H9 (cell line): ENCODE measurements around the gene ROBO4. TPM values are rescaled to one million over a fixed set of nuclear protein-coding genes. Genes with fewer than 3 reads are reported as not detected.

ENCODE experiments used
- DNase-seq: peaks from one replicate; pipeline ENCODE4 v3.0.0-alpha.2; 2017
- H2AFZ ChIP-seq: one replicate; pipeline ENCODE4 v1.6.1; 2013; ENCODE audit warnings: mild to moderate bottlenecking, low read length, control low read depth, moderate library complexity
- H2AK5ac ChIP-seq: 2 replicates; pipeline ENCODE4 v1.6.1; 2013; ENCODE audit warnings: low read length, control low read depth, mixed read lengths; ENCODE audit not compliant: insufficient read length
- H2BK120ac ChIP-seq: one replicate; pipeline ENCODE4 v1.6.1; 2013; ENCODE audit warnings: low read depth, mild to moderate bottlenecking, low read length, control low read depth, inconsistent platforms; ENCODE audit not compliant: poor library complexity, severe bottlenecking
- H2BK12ac ChIP-seq: 2 replicates; pipeline ENCODE4 v1.6.1; 2013; ENCODE audit warnings: low read length, control low read depth, mixed read lengths, low read depth; ENCODE audit not compliant: insufficient read length
- H2BK15ac ChIP-seq: 2 replicates; pipeline ENCODE4 v1.6.1; 2013; ENCODE audit warnings: low read depth, low read length, control low read depth
- H2BK20ac ChIP-seq: one replicate; pipeline ENCODE4 v1.6.1; 2013; ENCODE audit warnings: low read depth, mild to moderate bottlenecking, low read length, control low read depth, inconsistent platforms; ENCODE audit not compliant: poor library complexity, severe bottlenecking
- H2BK5ac ChIP-seq: 2 replicates; pipeline ENCODE4 v1.6.1; 2013; ENCODE audit warnings: low read length, control low read depth, mixed read lengths; ENCODE audit not compliant: insufficient read length
- H3K14ac ChIP-seq: 2 replicates; pipeline ENCODE4 v1.6.1; 2013; ENCODE audit warnings: low read length, control low read depth; ENCODE audit not compliant: insufficient read depth
- H3K18ac ChIP-seq: 2 replicates; pipeline ENCODE4 v1.6.1; 2013; ENCODE audit warnings: low read depth, mild to moderate bottlenecking, mixed read lengths, low read length, control low read depth; ENCODE audit not compliant: insufficient read length
- H3K23ac ChIP-seq: 2 replicates; pipeline ENCODE4 v1.6.1; 2013; ENCODE audit warnings: low read length, control low read depth, mixed read lengths, low read depth; ENCODE audit not compliant: insufficient read length
- H3K23me2 ChIP-seq: 2 replicates; pipeline ENCODE4 v1.6.1; 2013; ENCODE audit warnings: low read depth, mild to moderate bottlenecking, mixed read lengths, low read length, control low read depth; ENCODE audit not compliant: insufficient read length, poor library complexity, severe bottlenecking
- H3K27ac ChIP-seq: 2 replicates; pipeline ENCODE4 v1.5.1; 2013; ENCODE audit warnings: low read length, control low read depth, mixed read lengths, low read depth; ENCODE audit not compliant: insufficient read length
- H3K27me3 ChIP-seq: 2 replicates; pipeline ENCODE4 v1.6.1; 2013; ENCODE audit warnings: low read length, control low read depth, inconsistent platforms; ENCODE audit not compliant: insufficient read depth
- H3K4ac ChIP-seq: 2 replicates; pipeline ENCODE4 v1.6.1; 2013; ENCODE audit warnings: low read depth, mild to moderate bottlenecking, control low read depth, inconsistent platforms, low read length, moderate library complexity
- H3K4me1 ChIP-seq: 2 replicates; pipeline ENCODE4 v1.6.1; 2013; ENCODE audit warnings: low read length, control low read depth, inconsistent platforms; ENCODE audit not compliant: insufficient read depth
- H3K4me2 ChIP-seq: 2 replicates; pipeline ENCODE4 v1.6.1; 2013; ENCODE audit warnings: low read length, control low read depth, mixed read lengths; ENCODE audit not compliant: insufficient read length, insufficient read depth
- H3K56ac ChIP-seq: 2 replicates; pipeline ENCODE4 v1.6.1; 2013; ENCODE audit warnings: low read depth, mild to moderate bottlenecking, mixed read lengths, low read length, control low read depth; ENCODE audit not compliant: insufficient read length
- H3K79me1 ChIP-seq: 2 replicates; pipeline ENCODE4 v1.6.1; 2013; ENCODE audit warnings: low read depth, mild to moderate bottlenecking, moderate library complexity, low read length, control low read depth, inconsistent platforms; ENCODE audit not compliant: insufficient read depth, poor library complexity, severe bottlenecking
- H3K79me2 ChIP-seq: 2 replicates; pipeline ENCODE4 v1.6.1; 2013; ENCODE audit warnings: low read length, control low read depth, inconsistent platforms; ENCODE audit not compliant: insufficient read depth
- H3K9ac ChIP-seq: 2 replicates; pipeline ENCODE4 v1.6.1; 2013; ENCODE audit warnings: low read length, control low read depth, mixed read lengths; ENCODE audit not compliant: insufficient read length; ENCODE audit errors: extremely low read depth
- H3K9me3 ChIP-seq: one replicate; pipeline ENCODE4 v1.6.1; 2013; ENCODE audit warnings: low read depth, low read length, inconsistent platforms; ENCODE audit not compliant: control insufficient read depth
- H3T11ph ChIP-seq: one replicate; pipeline ENCODE4 v1.6.1; 2013; ENCODE audit warnings: mild to moderate bottlenecking, low read length, control low read depth, inconsistent platforms
- H4K20me1 ChIP-seq: one replicate; pipeline ENCODE4 v1.6.1; 2013; ENCODE audit not compliant: control insufficient read depth, insufficient read length, insufficient read depth
- H4K5ac ChIP-seq: 2 replicates; pipeline ENCODE4 v1.6.1; 2013; ENCODE audit warnings: low read depth, mild to moderate bottlenecking, mixed read lengths, low read length, control low read depth; ENCODE audit not compliant: insufficient read length
- H4K8ac ChIP-seq: replicated peaks from 2 replicates; pipeline ENCODE4 v1.6.1; 2013; ENCODE audit warnings: low read length, control low read depth, mixed read lengths, low read depth; ENCODE audit not compliant: insufficient read length
- H4K91ac ChIP-seq: 2 replicates; pipeline ENCODE4 v1.6.1; 2013; ENCODE audit warnings: low read depth, mild to moderate bottlenecking, moderate library complexity, mixed read lengths, low read length, control low read depth; ENCODE audit not compliant: insufficient read length
- H3K27ac Mint-ChIP-seq, 3 experiments: 2 replicates in 2 of 3; 3 replicates in 1 of 3; pipeline ENCODE4 v1.8.0; 2020 to 2021; ENCODE audit warnings: mixed read lengths in 3 of 3, mild to moderate bottlenecking in 1 of 3, moderate library complexity in 1 of 3
- H3K27me3 Mint-ChIP-seq: 2 replicates; pipeline ENCODE4 v1.8.0; 2021; ENCODE audit warnings: low read depth, mild to moderate bottlenecking, moderate library complexity, mixed read lengths
- H3K36me3 Mint-ChIP-seq, 3 experiments: 2 replicates in 2 of 3; 3 replicates in 1 of 3; pipeline ENCODE4 v1.8.0; 2020 to 2021; ENCODE audit warnings: low read depth in 3 of 3, mixed read lengths in 3 of 3; ENCODE audit not compliant: insufficient read depth in 1 of 3
- H3K4me1 Mint-ChIP-seq, 2 experiments: 2 replicates each; pipeline ENCODE4 v1.8.0; 2020; ENCODE audit warnings: mixed read lengths in 2 of 2
- H3K4me3 Mint-ChIP-seq, 2 experiments: 2 replicates in 1 of 2; 3 replicates in 1 of 2; pipeline ENCODE4 v1.8.0; 2020 to 2021; ENCODE audit warnings: mild to moderate bottlenecking in 2 of 2, mixed read lengths in 2 of 2, moderate library complexity in 1 of 2
- H3K9me3 Mint-ChIP-seq, 2 experiments: 2 replicates in 1 of 2; 3 replicates in 1 of 2; pipeline ENCODE4 v1.8.0; 2020; ENCODE audit warnings: mild to moderate bottlenecking in 2 of 2, mixed read lengths in 2 of 2, moderate library complexity in 1 of 2
- WGBS: extraction: QIAGEN DNeasy Blood & Tissue Kit; methylation state at CpG from one replicate; pipeline ENCODE4 v1.1.7; 2013; ENCODE audit warnings: missing lambda C conversion rate, low lambda C conversion rate, mixed read lengths; ENCODE audit not compliant: insufficient read length; ENCODE audit errors: extremely low coverage; 5-methylcytosine and 5-hydroxymethylcytosine counted together
- total RNA-seq: library from RNA; stranded (reverse); gene quantifications from 2 replicates; pipeline ENCODE4 v1.2.1, GENCODE V29; 2021
- TF ChIP-seq, protein P1 (sequence below): fragments of 200-600 bp; sonication (generic); conservative IDR thresholded peaks from 3 replicates; pipeline ENCODE4 v1.8.0; 2021; ENCODE audit warnings: antibody characterized with exemption, mild to moderate bottlenecking

The ROBO4 gene
- total RNA-seq, 1 experiment from 2014 or later: not detected

DNA sequence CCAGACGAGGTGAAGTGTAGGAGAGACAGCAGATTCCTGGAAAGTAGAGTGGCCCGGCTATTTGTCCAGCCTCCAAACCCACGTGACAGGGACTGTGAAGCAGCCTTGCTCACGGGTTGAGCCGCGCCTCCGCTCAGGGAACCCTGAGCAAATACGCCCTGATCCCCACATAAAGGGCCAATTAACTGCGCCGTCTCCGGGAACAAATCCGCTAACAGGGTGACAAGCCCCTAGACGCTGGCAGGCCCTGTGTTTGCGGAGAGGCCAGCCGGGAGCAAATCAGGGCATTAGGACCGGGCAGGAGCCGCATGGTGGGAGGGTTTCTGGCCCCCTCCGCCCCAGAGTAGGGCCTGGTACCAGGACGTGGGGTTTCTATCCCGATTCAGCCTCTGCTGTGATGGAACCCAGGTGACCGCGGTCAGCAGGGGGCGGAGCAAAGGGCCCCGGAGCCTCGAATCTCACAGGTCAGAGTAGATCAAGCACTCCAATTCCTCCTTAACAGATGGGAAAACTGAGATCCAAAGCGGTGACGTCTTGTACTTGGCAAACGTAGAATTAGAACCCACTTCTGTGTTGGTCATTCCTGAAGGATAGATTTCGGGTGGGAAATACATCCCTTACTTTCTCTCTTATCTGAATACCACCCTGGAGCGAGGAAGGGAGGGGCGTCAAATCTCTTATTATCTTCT is 34.4 kb downstream of the ROBO4 start:
- no peak overlapping the region for H2BK20ac ChIP-seq
- H2BK12ac ChIP-seq: no peak overlapping the region
- H3K4me2 ChIP-seq: peak overlapping the region; percentile 11
- TF ChIP-seq, protein P1, sequence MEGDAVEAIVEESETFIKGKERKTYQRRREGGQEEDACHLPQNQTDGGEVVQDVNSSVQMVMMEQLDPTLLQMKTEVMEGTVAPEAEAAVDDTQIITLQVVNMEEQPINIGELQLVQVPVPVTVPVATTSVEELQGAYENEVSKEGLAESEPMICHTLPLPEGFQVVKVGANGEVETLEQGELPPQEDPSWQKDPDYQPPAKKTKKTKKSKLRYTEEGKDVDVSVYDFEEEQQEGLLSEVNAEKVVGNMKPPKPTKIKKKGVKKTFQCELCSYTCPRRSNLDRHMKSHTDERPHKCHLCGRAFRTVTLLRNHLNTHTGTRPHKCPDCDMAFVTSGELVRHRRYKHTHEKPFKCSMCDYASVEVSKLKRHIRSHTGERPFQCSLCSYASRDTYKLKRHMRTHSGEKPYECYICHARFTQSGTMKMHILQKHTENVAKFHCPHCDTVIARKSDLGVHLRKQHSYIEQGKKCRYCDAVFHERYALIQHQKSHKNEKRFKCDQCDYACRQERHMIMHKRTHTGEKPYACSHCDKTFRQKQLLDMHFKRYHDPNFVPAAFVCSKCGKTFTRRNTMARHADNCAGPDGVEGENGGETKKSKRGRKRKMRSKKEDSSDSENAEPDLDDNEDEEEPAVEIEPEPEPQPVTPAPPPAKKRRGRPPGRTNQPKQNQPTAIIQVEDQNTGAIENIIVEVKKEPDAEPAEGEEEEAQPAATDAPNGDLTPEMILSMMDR: no peak; the same call in 2 of the 3 replicates
- H3K79me1 ChIP-seq: no peaks in the 10 kb centered on the region
- peaks cover 3% of the 10 kb centered on the region for H3K23me2 ChIP-seq
- no peaks in the 10 kb centered on the region for H4K20me1 ChIP-seq
- Mint-ChIP-seq H3K4me3 (peak overlapping the region; percentile 9 to 55; a peak in 4 of 5 replicates), H3K9me3 (no peaks in the 10 kb centered on the region; a peak in 2 of 5 replicates), H3K27ac (no peak overlapping the region), H3K4me1 (peaks cover 23 to 51% of the 10 kb centered on the region in 2 experiments), H3K27me3 (peaks cover 97% of the 10 kb centered on the region), H3K36me3 (no peaks in the 10 kb centered on the region)
- H3K79me2 ChIP-seq: no peaks in the 10 kb centered on the region
- no peaks in the 10 kb centered on the region for H3K9me3 ChIP-seq
- H3K27me3 ChIP-seq: peaks cover 78% of the 10 kb centered on the region
- H2AFZ ChIP-seq: no peak overlapping the region
- no peak overlapping the region for H3T11ph ChIP-seq
- no peak overlapping the region for H2BK120ac ChIP-seq
- no peak overlapping the region for H3K4ac ChIP-seq
- H2BK5ac ChIP-seq: no peak overlapping the region
- H4K8ac ChIP-seq: no peak overlapping the region
- H2BK15ac ChIP-seq: no peak overlapping the region
- peak; percentile 64 for DNase-seq
- H3K56ac ChIP-seq: no peak overlapping the region
- H3K9ac ChIP-seq: no peak overlapping the region
- no peak overlapping the region for H3K27ac ChIP-seq
- no peak overlapping the region for H2AK5ac ChIP-seq
- H3K4me1 ChIP-seq: no peaks in the 10 kb centered on the region; the same call in 1 of the 2 replicates
- no peak overlapping the region for H3K14ac ChIP-seq
- no peak overlapping the region for H3K23ac ChIP-seq
- no peak overlapping the region for H3K18ac ChIP-seq
- no peak overlapping the region for H4K5ac ChIP-seq
- no peak overlapping the region for H4K91ac ChIP-seq
- no CpG with 5 or more reads among the region's 31 CpGs for WGBS
